Ishikawa (cell line): ENCODE measurements around the gene CDK6.

Source experiments
- CEBPB ChIP-seq: IDR thresholded peaks from 2 replicates; pipeline ENCODE4 v1.6.1; 2012
- CREB1 ChIP-seq: IDR thresholded peaks from 2 replicates; pipeline ENCODE4 v1.6.1; 2012; ENCODE audit warnings: low read depth
- EGR1 ChIP-seq: IDR thresholded peaks from 2 replicates; pipeline ENCODE4 v1.6.1; 2012
- EP300 ChIP-seq: IDR thresholded peaks from 2 replicates; pipeline ENCODE4 v1.6.1; 2012; ENCODE audit warnings: borderline replicate concordance
- FOXM1 ChIP-seq: IDR thresholded peaks from 2 replicates; pipeline ENCODE4 v1.6.1; 2012; ENCODE audit warnings: low read depth, borderline replicate concordance
- MAX ChIP-seq: IDR thresholded peaks from 2 replicates; pipeline ENCODE4 v1.6.1; 2012
- NFIC ChIP-seq: IDR thresholded peaks from 2 replicates; pipeline ENCODE4 v1.6.1; 2012
- RAD21 ChIP-seq: IDR thresholded peaks from 2 replicates; pipeline ENCODE4 v1.6.1; 2012; ENCODE audit warnings: low read depth
- TAF1 ChIP-seq: IDR thresholded peaks from 2 replicates; pipeline ENCODE4 v1.6.1; 2012; ENCODE audit warnings: low read depth, mild to moderate bottlenecking
- TCF12 ChIP-seq: IDR thresholded peaks from 2 replicates; pipeline ENCODE4 v1.6.1; 2012; ENCODE audit warnings: low read depth
- TEAD4 ChIP-seq: IDR thresholded peaks from 2 replicates; pipeline ENCODE4 v1.6.1; 2012
- YY1 ChIP-seq: IDR thresholded peaks from 2 replicates; pipeline ENCODE4 v1.6.1; 2012; ENCODE audit warnings: low read depth
- ZBTB7A ChIP-seq: IDR thresholded peaks from 2 replicates; pipeline ENCODE4 v1.6.1; 2012; ENCODE audit warnings: low read depth
- TF ChIP-seq, protein P1 (sequence below): IDR thresholded peaks from 2 replicates; pipeline ENCODE4 v1.6.1; 2012; ENCODE audit warnings: low read depth, mild to moderate bottlenecking
- TF ChIP-seq, protein P2 (sequence below): IDR thresholded peaks from 2 replicates; pipeline ENCODE4 v1.6.1; 2012

The CDK6 gene

GRCh38 chr7:92864169-92864568 is 27.8 kb upstream of the CDK6 start:
- peak; percentile 12; the same call in 1 of the 2 replicates for TF ChIP-seq RAD21

GRCh38 chr7:92856436-92856835 is 20.1 kb upstream of the CDK6 start:
- TF ChIP-seq, protein P1, sequence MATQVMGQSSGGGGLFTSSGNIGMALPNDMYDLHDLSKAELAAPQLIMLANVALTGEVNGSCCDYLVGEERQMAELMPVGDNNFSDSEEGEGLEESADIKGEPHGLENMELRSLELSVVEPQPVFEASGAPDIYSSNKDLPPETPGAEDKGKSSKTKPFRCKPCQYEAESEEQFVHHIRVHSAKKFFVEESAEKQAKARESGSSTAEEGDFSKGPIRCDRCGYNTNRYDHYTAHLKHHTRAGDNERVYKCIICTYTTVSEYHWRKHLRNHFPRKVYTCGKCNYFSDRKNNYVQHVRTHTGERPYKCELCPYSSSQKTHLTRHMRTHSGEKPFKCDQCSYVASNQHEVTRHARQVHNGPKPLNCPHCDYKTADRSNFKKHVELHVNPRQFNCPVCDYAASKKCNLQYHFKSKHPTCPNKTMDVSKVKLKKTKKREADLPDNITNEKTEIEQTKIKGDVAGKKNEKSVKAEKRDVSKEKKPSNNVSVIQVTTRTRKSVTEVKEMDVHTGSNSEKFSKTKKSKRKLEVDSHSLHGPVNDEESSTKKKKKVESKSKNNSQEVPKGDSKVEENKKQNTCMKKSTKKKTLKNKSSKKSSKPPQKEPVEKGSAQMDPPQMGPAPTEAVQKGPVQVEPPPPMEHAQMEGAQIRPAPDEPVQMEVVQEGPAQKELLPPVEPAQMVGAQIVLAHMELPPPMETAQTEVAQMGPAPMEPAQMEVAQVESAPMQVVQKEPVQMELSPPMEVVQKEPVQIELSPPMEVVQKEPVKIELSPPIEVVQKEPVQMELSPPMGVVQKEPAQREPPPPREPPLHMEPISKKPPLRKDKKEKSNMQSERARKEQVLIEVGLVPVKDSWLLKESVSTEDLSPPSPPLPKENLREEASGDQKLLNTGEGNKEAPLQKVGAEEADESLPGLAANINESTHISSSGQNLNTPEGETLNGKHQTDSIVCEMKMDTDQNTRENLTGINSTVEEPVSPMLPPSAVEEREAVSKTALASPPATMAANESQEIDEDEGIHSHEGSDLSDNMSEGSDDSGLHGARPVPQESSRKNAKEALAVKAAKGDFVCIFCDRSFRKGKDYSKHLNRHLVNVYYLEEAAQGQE = no peak
- TF ChIP-seq FOXM1 = no peak
- no peak for TF ChIP-seq TCF12
- TF ChIP-seq TEAD4 = no peak
- TF ChIP-seq, protein P2, sequence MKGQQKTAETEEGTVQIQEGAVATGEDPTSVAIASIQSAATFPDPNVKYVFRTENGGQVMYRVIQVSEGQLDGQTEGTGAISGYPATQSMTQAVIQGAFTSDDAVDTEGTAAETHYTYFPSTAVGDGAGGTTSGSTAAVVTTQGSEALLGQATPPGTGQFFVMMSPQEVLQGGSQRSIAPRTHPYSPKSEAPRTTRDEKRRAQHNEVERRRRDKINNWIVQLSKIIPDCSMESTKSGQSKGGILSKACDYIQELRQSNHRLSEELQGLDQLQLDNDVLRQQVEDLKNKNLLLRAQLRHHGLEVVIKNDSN = no peak
- TF ChIP-seq NFIC = no peak
- TF ChIP-seq YY1 = no peak

GRCh38 chr7:92854501-92855238 is 18.3 kb upstream of the CDK6 start:
- TF ChIP-seq, protein P1 = no peak
- TF ChIP-seq CEBPB = no peak
- no peak for TF ChIP-seq EP300
- no peak for TF ChIP-seq ZBTB7A
- no peak for TF ChIP-seq NFIC
- TF ChIP-seq RAD21 = no peak
- TF ChIP-seq TAF1 = no peak
- TF ChIP-seq TCF12 = no peak
- no peak for TF ChIP-seq FOXM1
- TF ChIP-seq MAX = no peak
- TF ChIP-seq YY1 = no peak
- TF ChIP-seq CREB1 = no peak
- no peak for TF ChIP-seq EGR1

- TF ChIP-seq TCF12 (no peak), FOXM1 (no peak), CEBPB (no peak), MAX (no peak), TAF1 (no peak), ZBTB7A (no peak), EP300 (no peak), NFIC (no peak), EGR1 (no peak), RAD21 (no peak), TEAD4 (no peak), YY1 (no peak), CREB1 (no peak)
- TF ChIP-seq, protein P2 = no peak
- TF ChIP-seq, protein P1 = no peak
Observed at GRCh38 chr7:92851732-92852131, 15.4 kb upstream of the CDK6 start.

DNA sequence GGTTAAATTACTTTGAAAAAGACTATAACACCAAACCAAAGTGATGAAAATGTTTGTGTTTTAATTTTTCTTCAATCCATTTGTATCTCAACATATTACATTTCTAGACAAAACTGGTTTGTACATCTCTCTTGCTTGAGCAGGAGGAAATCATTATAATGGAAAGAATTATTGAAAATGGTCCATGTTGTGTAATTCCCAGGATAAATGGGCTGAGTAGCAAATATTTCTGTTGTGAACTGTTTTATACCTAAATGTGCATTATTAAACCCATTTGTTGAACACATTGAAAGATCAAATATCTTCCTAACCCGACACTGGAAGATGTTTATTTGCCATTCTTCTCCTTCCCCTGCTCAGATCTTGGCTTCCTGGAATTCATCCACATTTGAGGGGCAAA is 14.1 kb upstream of the CDK6 start:
- TF ChIP-seq EP300 (no peak), EGR1 (no peak), MAX (no peak)
